ENCODE measurements around the gene GRAMD1B.

DNA sequence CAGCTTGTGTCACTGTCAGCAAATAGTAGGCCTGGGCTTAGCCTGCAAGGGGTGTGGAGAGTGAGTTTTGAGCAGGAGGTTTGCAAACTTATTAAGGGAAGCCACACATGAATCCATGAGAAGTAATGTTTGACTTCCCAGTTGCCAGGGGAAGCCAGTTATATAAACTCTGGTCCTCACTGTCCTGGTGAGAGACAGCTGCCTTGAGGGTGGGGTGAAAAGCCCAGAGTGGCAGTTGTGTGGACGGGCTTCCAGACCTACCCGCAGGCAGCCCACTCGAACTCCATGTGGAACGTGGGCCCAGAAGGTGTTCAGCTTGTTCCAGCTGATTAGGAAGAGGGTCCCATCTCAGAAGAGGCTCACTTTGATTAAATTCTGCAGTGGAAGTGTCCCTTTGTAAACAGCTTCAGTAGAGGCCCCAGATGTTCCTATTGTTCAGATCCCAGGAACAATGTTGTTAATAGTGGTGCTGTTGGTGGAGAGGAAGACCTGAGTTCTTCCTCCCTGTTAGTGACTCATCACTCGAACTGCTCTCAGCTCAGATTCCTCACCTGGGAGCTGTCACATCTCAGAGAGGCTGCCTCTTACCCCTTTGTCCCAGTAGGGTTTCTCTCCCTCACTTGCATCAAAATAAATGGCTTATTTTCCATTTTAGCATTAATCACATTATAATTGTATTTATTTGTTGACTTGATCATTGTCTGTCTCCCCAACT, 63.4 kb downstream of the GRAMD1B start:
- TF ChIP-seq, protein P1, sequence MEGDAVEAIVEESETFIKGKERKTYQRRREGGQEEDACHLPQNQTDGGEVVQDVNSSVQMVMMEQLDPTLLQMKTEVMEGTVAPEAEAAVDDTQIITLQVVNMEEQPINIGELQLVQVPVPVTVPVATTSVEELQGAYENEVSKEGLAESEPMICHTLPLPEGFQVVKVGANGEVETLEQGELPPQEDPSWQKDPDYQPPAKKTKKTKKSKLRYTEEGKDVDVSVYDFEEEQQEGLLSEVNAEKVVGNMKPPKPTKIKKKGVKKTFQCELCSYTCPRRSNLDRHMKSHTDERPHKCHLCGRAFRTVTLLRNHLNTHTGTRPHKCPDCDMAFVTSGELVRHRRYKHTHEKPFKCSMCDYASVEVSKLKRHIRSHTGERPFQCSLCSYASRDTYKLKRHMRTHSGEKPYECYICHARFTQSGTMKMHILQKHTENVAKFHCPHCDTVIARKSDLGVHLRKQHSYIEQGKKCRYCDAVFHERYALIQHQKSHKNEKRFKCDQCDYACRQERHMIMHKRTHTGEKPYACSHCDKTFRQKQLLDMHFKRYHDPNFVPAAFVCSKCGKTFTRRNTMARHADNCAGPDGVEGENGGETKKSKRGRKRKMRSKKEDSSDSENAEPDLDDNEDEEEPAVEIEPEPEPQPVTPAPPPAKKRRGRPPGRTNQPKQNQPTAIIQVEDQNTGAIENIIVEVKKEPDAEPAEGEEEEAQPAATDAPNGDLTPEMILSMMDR (IDR thresholded peaks at IDR 0.05; ENCODE audit: low read depth, low read length), result no peak
- TF ChIP-seq POLR2A (IDR thresholded peaks at IDR 0.05; ENCODE audit: extremely low read depth, insufficient read length) (no peak), MYC (IDR thresholded peaks at IDR 0.05; ENCODE audit: low read depth, low read length) (no peak)
- TF ChIP-seq, protein P2, sequence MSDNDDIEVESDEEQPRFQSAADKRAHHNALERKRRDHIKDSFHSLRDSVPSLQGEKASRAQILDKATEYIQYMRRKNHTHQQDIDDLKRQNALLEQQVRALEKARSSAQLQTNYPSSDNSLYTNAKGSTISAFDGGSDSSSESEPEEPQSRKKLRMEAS (IDR thresholded peaks at IDR 0.05; ENCODE audit: low read depth, low read length), result no peak
